Spleen (tissue), 7 donors: ENCODE data around the gene IFNL1.
"Not testable (repeated sequence)": the region's sequence is repeated elsewhere in the genome, so short reads cannot be mapped to it uniquely, and the experiment has no call there.

Source experiments
- CTCF ChIP-seq, 11 experiments: fragments of 200-600 bp in 7 of 11; fragments of 450-650 bp in 4 of 11; sonication (generic) in 4 of 11; IDR thresholded peaks in 8 of 11; conservative IDR thresholded peaks in 3 of 11; 1 replicate in 7 of 11; 2 replicates in 4 of 11; pipeline versions ENCODE4 v1.4.0 to v1.8.0; 2016 to 2021; ENCODE audit warnings: antibody characterized with exemption in 11 of 11, inconsistent platforms in 4 of 11, mild to moderate bottlenecking in 1 of 11
- POLR2A ChIP-seq, 3 donors: fragments of 450-650 bp; IDR thresholded peaks; one replicate each; pipeline ENCODE4 v1.5.1; 2017; ENCODE audit warnings: antibody characterized with exemption in 3 of 3, mild to moderate bottlenecking in 1 of 3
- POLR2AphosphoS5 ChIP-seq, 3 donors: sonication (generic); formaldehyde crosslinking; IDR thresholded peaks; one replicate each; pipeline ENCODE4 v1.5.1; 2017; ENCODE audit warnings: antibody characterized with exemption in 3 of 3
- donor health status: DM: no; HTN: no; CAD: no; lungs with moderate emphysema.
- donor health status: DM: no; HTN: no; CAD: no.
- donor health status: DM: no; HTN: no; CAD: no.

- not testable (repeated sequence) for TF ChIP-seq POLR2A (IDR thresholded peaks at IDR 0.05); POLR2AphosphoS5 (IDR thresholded peaks at IDR 0.05); CTCF (IDR thresholded peaks at IDR 0.05 in 8 of 11, conservative IDR thresholded peaks at IDR 0.05 in 3 of 11)
Measured at GRCh38 chr19:39340156-39340555, 43.9 kb downstream of the IFNL1 start.
